GM20431 (cell line): Measurements from ENCODE around the gene PHACTR2.
"Not testable (repeated sequence)": the region's sequence is repeated elsewhere in the genome, so short reads cannot be mapped to it uniquely, and the experiment has no call there.

ENCODE experiments used
- in situ Hi-C: fragments of 300-500 bp; cut with MseI, MboI; formaldehyde crosslinking; loops from one replicate; pipeline ENCODE4 v1.15.0; 2020; ENCODE audit warnings: low sequenced_read_pairs; ENCODE audit not compliant: unreplicated experiment

The PHACTR2 gene

GRCh38 chr6:143738072-143738690 lies 60.4 kb downstream of the PHACTR2 start:
- in situ Hi-C loops = not testable (repeated sequence)

- in situ Hi-C loops = no loop called here
These were observed 61.6 kb downstream of the PHACTR2 start for GRCh38 chr6:143739341-143739851.

GRCh38 chr6:143740213-143740612 lies 62.4 kb downstream of the PHACTR2 start:
- in situ Hi-C loops = no loop called here

GRCh38 chr6:143741480-143741879 lies 63.7 kb downstream of the PHACTR2 start:
- in situ Hi-C loops = no loop called here

- in situ Hi-C loops = no loop called here
These were observed 64.5 kb downstream of the PHACTR2 start for GRCh38 chr6:143742070-143742954.

- in situ Hi-C loops = no loop called here
These were observed 65.1 kb downstream of the PHACTR2 start for GRCh38 chr6:143742955-143743255.

- in situ Hi-C loops = no loop called here
These were observed 65.8 kb downstream of the PHACTR2 start for GRCh38 chr6:143743301-143744166.

- in situ Hi-C loops = no loop called here
These were observed 66.9 kb downstream of the PHACTR2 start for GRCh38 chr6:143744551-143745165.

- in situ Hi-C loops = no loop called here
These were observed 67.7 kb downstream of the PHACTR2 start for GRCh38 chr6:143745166-143746133.

GRCh38 chr6:143746202-143747119 lies 68.7 kb downstream of the PHACTR2 start:
- in situ Hi-C loops = no loop called here

GRCh38 chr6:143747347-143747842 lies 69.6 kb downstream of the PHACTR2 start:
- in situ Hi-C loops = no loop called here

- in situ Hi-C loops = no loop called here
These were observed 72.1 kb downstream of the PHACTR2 start for GRCh38 chr6:143749891-143750290.

GRCh38 chr6:143750877-143751276 lies 73.1 kb downstream of the PHACTR2 start:
- in situ Hi-C loops = no loop called here

GRCh38 chr6:143752459-143752858 lies 74.7 kb downstream of the PHACTR2 start:
- in situ Hi-C loops = no loop called here

GRCh38 chr6:143753678-143754077 lies 75.9 kb downstream of the PHACTR2 start:
- in situ Hi-C loops = no loop called here

GRCh38 chr6:143754204-143754603 lies 76.4 kb downstream of the PHACTR2 start:
- in situ Hi-C loops = no loop called here

GRCh38 chr6:143755301-143755744 lies 77.6 kb downstream of the PHACTR2 start:
- in situ Hi-C loops = no loop called here

GRCh38 chr6:143757346-143757832 lies 79.6 kb downstream of the PHACTR2 start:
- in situ Hi-C loops = no loop called here
